Measurements from ENCODE around the gene FAM186B.

Gene FAM186B

GRCh38 chr12:49541140-49541861 lies 64.1 kb downstream of the FAM186B start:
- TF ChIP-seq CTCF (IDR thresholded peaks at IDR 0.05; ENCODE audit: low read depth, low read length, missing control alignments): no peak
- no peak for DNase-seq (ENCODE audit: low read depth)
- H3K4me3 ChIP-seq (ENCODE audit: low read depth, low read length): no peak overlapping the region

GRCh38 chr12:49540229-49541139 lies 65.0 kb downstream of the FAM186B start:
- DNase-seq (ENCODE audit: low read depth): no peak
- TF ChIP-seq CTCF (IDR thresholded peaks at IDR 0.05; ENCODE audit: low read depth, low read length, missing control alignments): no peak
- H3K4me3 ChIP-seq (ENCODE audit: low read depth, low read length): no peak overlapping the region

- no peak for DNase-seq (ENCODE audit: low read depth)
- TF ChIP-seq CTCF (IDR thresholded peaks at IDR 0.05; ENCODE audit: low read depth, low read length, missing control alignments): no peak
- no peak overlapping the region; the same call in 1 of the 2 replicates for H3K4me3 ChIP-seq (ENCODE audit: low read depth, low read length)
Measured at GRCh38 chr12:49539406-49540228, 65.8 kb downstream of the FAM186B start.

- peak within 1 kb of the TSS; percentile 39 for H3K4me3 ChIP-seq (ENCODE audit: low read depth, low read length)
- no peak for TF ChIP-seq CTCF (IDR thresholded peaks at IDR 0.05; ENCODE audit: low read depth, low read length, missing control alignments)
- DNase-seq (ENCODE audit: low read depth): peak; percentile 22
Measured at GRCh38 chr12:49538510-49539403, 66.7 kb downstream of the FAM186B start, which contains the start of gene KCNH3. Gene KCNH3 (plus strand): TSS chr12:49539030. CDS start chr12:49539417, 387 bp downstream.

- DNase-seq (ENCODE audit: low read depth): no peak
- peak overlapping the region; percentile 39 for H3K4me3 ChIP-seq (ENCODE audit: low read depth, low read length)
- TF ChIP-seq CTCF (IDR thresholded peaks at IDR 0.05; ENCODE audit: low read depth, low read length, missing control alignments): no peak
Measured at GRCh38 chr12:49537752-49538509, 67.5 kb downstream of the FAM186B start.
